Trophoblast cell (in vitro differentiated cells and primary cell): ENCODE measurements around the gene TMEM82.
A peak's percentile ranks its signal among the peaks of the same experiment; 100 is the strongest.

ENCODE experiments used
- DNase-seq, 2 donors: peaks; one replicate each; pipeline ENCODE4 v3.0.0-alpha.2; 2016
- H2AFZ ChIP-seq: 2 replicates; pipeline ENCODE4 v1.6.1; 2013; ENCODE audit warnings: low read length, moderate library complexity, mild to moderate bottlenecking; ENCODE audit not compliant: insufficient read depth, poor library complexity
- H2AK5ac ChIP-seq: 2 replicates; pipeline ENCODE4 v1.6.1; 2013; ENCODE audit warnings: mild to moderate bottlenecking, low read length
- H2BK120ac ChIP-seq: 2 replicates; pipeline ENCODE4 v1.6.1; 2013; ENCODE audit warnings: low read length, mild to moderate bottlenecking, moderate library complexity; ENCODE audit not compliant: insufficient read depth, poor library complexity
- H2BK12ac ChIP-seq: 2 replicates; pipeline ENCODE4 v1.6.1; 2013; ENCODE audit warnings: mild to moderate bottlenecking, low read length, moderate library complexity
- H2BK5ac ChIP-seq: 2 replicates; pipeline ENCODE4 v1.6.1; 2013; ENCODE audit warnings: low read length, low read depth, moderate library complexity, mild to moderate bottlenecking; ENCODE audit not compliant: poor library complexity
- H3K14ac ChIP-seq: 2 replicates; pipeline ENCODE4 v1.6.1; 2013; ENCODE audit warnings: mild to moderate bottlenecking, low read length
- H3K18ac ChIP-seq: 2 replicates; pipeline ENCODE4 v1.6.1; 2013; ENCODE audit warnings: mild to moderate bottlenecking, low read length
- H3K23ac ChIP-seq: 2 replicates; pipeline ENCODE4 v1.6.1; 2013; ENCODE audit warnings: low read length
- H3K27ac ChIP-seq: 2 replicates; pipeline ENCODE4 v1.5.1; 2013; ENCODE audit warnings: low read depth, mild to moderate bottlenecking, inconsistent platforms, low read length, moderate library complexity
- H3K27me3 ChIP-seq: 2 replicates; pipeline ENCODE4 v1.6.1; 2013; ENCODE audit warnings: inconsistent platforms, mild to moderate bottlenecking, low read length, moderate library complexity; ENCODE audit not compliant: insufficient read depth
- H3K36me3 ChIP-seq, 2 experiments: 1 replicate in 1 of 2; 2 replicates in 1 of 2; pipeline ENCODE4 v1.6.1; 2013; ENCODE audit warnings: low read length in 2 of 2, mild to moderate bottlenecking in 2 of 2, moderate library complexity in 1 of 2; ENCODE audit not compliant: insufficient read depth in 2 of 2, control insufficient read depth in 1 of 2
- H3K4ac ChIP-seq: 2 replicates; pipeline ENCODE4 v1.6.1; 2013; ENCODE audit warnings: low read depth, mild to moderate bottlenecking, low read length, moderate library complexity
- H3K4me1 ChIP-seq, 2 experiments: 1 replicate in 1 of 2; 2 replicates in 1 of 2; pipeline ENCODE4 v1.6.1; 2013; ENCODE audit warnings: low read length in 2 of 2, mild to moderate bottlenecking in 2 of 2, moderate library complexity in 1 of 2; ENCODE audit not compliant: insufficient read depth in 2 of 2, control insufficient read depth in 1 of 2
- H3K4me2 ChIP-seq: 2 replicates; pipeline ENCODE4 v1.6.1; 2013; ENCODE audit warnings: inconsistent platforms, mild to moderate bottlenecking, low read length, moderate library complexity
- H3K4me3 ChIP-seq: 2 replicates; pipeline ENCODE4 v1.5.1; 2013; ENCODE audit warnings: mild to moderate bottlenecking, low read depth, low read length, inconsistent platforms
- H3K79me1 ChIP-seq: one replicate; pipeline ENCODE4 v1.6.1; 2013; ENCODE audit warnings: low read length
- H3K79me2 ChIP-seq: 2 replicates; pipeline ENCODE4 v1.6.1; 2013; ENCODE audit warnings: low read length, mild to moderate bottlenecking; ENCODE audit not compliant: control insufficient read depth, insufficient read depth, poor library complexity
- H3K9ac ChIP-seq: 2 replicates; pipeline ENCODE4 v1.6.1; 2013; ENCODE audit warnings: mild to moderate bottlenecking, low read length
- H3K9me3 ChIP-seq: 2 replicates; pipeline ENCODE4 v1.6.1; 2013; ENCODE audit warnings: low read depth, mild to moderate bottlenecking, control low read depth, inconsistent platforms, low read length; ENCODE audit not compliant: insufficient read depth
- H4K12ac ChIP-seq: 2 replicates; pipeline ENCODE4 v1.6.1; 2013; ENCODE audit warnings: low read depth, mild to moderate bottlenecking, low read length, moderate library complexity
- H4K8ac ChIP-seq: 2 replicates; pipeline ENCODE4 v1.6.1; 2013; ENCODE audit warnings: low read depth, mild to moderate bottlenecking, low read length, moderate library complexity
- H4K91ac ChIP-seq: one replicate; pipeline ENCODE4 v1.6.1; 2013; ENCODE audit warnings: low read depth, mild to moderate bottlenecking, low read length, moderate library complexity
- WGBS: extraction: QIAGEN DNeasy Blood & Tissue Kit; methylation state at CpG from one replicate; pipeline ENCODE4 v1.1.7; 2013; ENCODE audit warnings: missing lambda C conversion rate; ENCODE audit not compliant: insufficient read length, insufficient coverage; ENCODE audit errors: extremely low coverage; 5-methylcytosine and 5-hydroxymethylcytosine counted together

TMEM82 gene

GRCh38 chr1:15751717-15752116 is 9.4 kb downstream of the TMEM82 start:
- H3K9ac ChIP-seq: no peak overlapping the region
- H3K4ac ChIP-seq: no peak overlapping the region
- peak overlapping the region; percentile 35 for H2BK12ac ChIP-seq
- no peak overlapping the region for H4K12ac ChIP-seq
- no peaks in the 10 kb centered on the region for H3K36me3 ChIP-seq
- H3K23ac ChIP-seq: no peak overlapping the region
- no peak overlapping the region for H3K4me3 ChIP-seq
- H3K4me1 ChIP-seq: peaks cover 15 to 23% of the 10 kb centered on the region in 2 experiments
- no CpG with 5 or more reads among the region's 10 CpGs for WGBS
- no peak overlapping the region for H2BK120ac ChIP-seq
- H3K4me2 ChIP-seq: no peak overlapping the region
- H3K14ac ChIP-seq: no peak overlapping the region
- no peak overlapping the region for H2BK5ac ChIP-seq
- H3K79me2 ChIP-seq: no peaks in the 10 kb centered on the region
- H3K18ac ChIP-seq: no peak overlapping the region
- H4K91ac ChIP-seq: peak overlapping the region; percentile 57
- H2AFZ ChIP-seq: no peak overlapping the region
- no peak overlapping the region for H4K8ac ChIP-seq
- peak; percentile 93 for DNase-seq
- no peaks in the 10 kb centered on the region for H3K9me3 ChIP-seq
- no peaks in the 10 kb centered on the region for H3K27me3 ChIP-seq
- H3K79me1 ChIP-seq: peaks cover 7% of the 10 kb centered on the region
- no peak overlapping the region for H3K27ac ChIP-seq
- H2AK5ac ChIP-seq: no peak overlapping the region

- Histone ChIP-seq H2BK120ac (no peak overlapping the region), H3K79me2 (peaks cover 5% of the 10 kb centered on the region), H3K4me3 (no peak overlapping the region), H3K23ac (no peak overlapping the region), H3K27ac (no peak overlapping the region), H3K9ac (no peak overlapping the region), H2AK5ac (no peak overlapping the region), H3K14ac (no peak overlapping the region), H4K8ac (no peak overlapping the region), H4K12ac (no peak overlapping the region), H3K9me3 (peaks cover 2% of the 10 kb centered on the region), H3K36me3 (no peaks in the 10 kb centered on the region), H2AFZ (no peak overlapping the region), H3K18ac (no peak overlapping the region), H3K27me3 (no peaks in the 10 kb centered on the region), H2BK5ac (no peak overlapping the region), H3K4ac (no peak overlapping the region), H3K4me1 (peaks cover 14 to 25% of the 10 kb centered on the region in 2 experiments), H4K91ac (no peak overlapping the region), H3K79me1 (peaks cover 17% of the 10 kb centered on the region), H3K4me2 (no peak overlapping the region), H2BK12ac (no peak overlapping the region)
- no CpG with 5 or more reads among the region's 10 CpGs for WGBS
- DNase-seq: no peak
These were observed 11.5 kb downstream of the TMEM82 start for GRCh38 chr1:15753776-15754175.

DNA sequence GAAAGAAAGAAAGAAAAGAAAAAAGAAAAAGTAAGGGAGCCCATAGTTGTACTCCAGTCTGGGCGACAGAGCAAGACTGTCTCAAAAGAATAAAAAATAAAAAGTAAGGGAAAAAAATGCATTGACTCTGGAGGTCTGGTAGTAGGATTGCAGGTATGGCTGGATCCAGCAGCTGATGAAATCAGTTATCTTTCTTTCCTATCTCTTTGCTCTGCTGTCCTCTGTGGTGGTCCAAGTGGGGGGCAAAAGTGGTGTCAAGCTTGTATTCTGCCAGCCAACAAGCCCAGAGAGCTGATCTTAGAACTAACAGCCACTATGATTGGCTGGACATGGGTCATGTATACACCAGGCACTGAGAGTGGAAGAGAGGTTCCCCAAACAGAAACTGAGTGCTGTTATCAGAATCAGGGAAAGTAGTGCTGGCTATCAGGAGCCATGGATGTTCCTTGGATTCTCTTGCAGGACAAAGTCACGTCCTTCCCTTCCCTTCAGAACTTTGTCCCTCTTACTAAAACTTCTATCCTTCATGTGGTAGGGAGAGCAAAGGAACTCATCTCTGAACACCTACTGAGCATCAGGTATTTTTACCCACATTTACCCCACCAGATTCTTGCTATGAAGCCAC is 12.8 kb downstream of the TMEM82 start:
- H3K4me1 ChIP-seq: peaks cover 4 to 16% of the 10 kb centered on the region in 2 experiments
- H2BK12ac ChIP-seq: no peak overlapping the region
- H3K14ac ChIP-seq: no peak overlapping the region
- peaks cover 21% of the 10 kb centered on the region for H3K79me1 ChIP-seq
- peaks cover 2% of the 10 kb centered on the region for H3K9me3 ChIP-seq
- no peak overlapping the region for H3K23ac ChIP-seq
- H2BK120ac ChIP-seq: no peak overlapping the region
- no peak overlapping the region for H2AFZ ChIP-seq
- no peak overlapping the region for H3K4me3 ChIP-seq
- no CpG with 5 or more reads among the region's 2 CpGs for WGBS
- H3K79me2 ChIP-seq: peaks cover 14% of the 10 kb centered on the region
- no peak overlapping the region for H4K8ac ChIP-seq
- H2BK5ac ChIP-seq: no peak overlapping the region
- H3K4me2 ChIP-seq: no peak overlapping the region
- no peak overlapping the region for H4K91ac ChIP-seq
- H3K36me3 ChIP-seq: no peaks in the 10 kb centered on the region
- DNase-seq: no peak
- H3K4ac ChIP-seq: no peak overlapping the region
- no peak overlapping the region for H3K9ac ChIP-seq
- H3K27ac ChIP-seq: no peak overlapping the region
- no peak overlapping the region for H4K12ac ChIP-seq
- no peak overlapping the region for H2AK5ac ChIP-seq
- H3K18ac ChIP-seq: no peak overlapping the region
- no peaks in the 10 kb centered on the region for H3K27me3 ChIP-seq

GRCh38 chr1:15755646-15756040 is 13.3 kb downstream of the TMEM82 start:
- peak overlapping the region; percentile 19 for H2AK5ac ChIP-seq
- WGBS: no CpG with 5 or more reads among the region's 4 CpGs
- H3K27me3 ChIP-seq: no peaks in the 10 kb centered on the region
- no peak overlapping the region for H3K4me2 ChIP-seq
- peaks cover 2% of the 10 kb centered on the region for H3K9me3 ChIP-seq
- H3K79me1 ChIP-seq: peaks cover 23% of the 10 kb centered on the region
- no peak overlapping the region for H3K4me3 ChIP-seq
- H4K8ac ChIP-seq: no peak overlapping the region
- H3K23ac ChIP-seq: no peak overlapping the region
- no peak overlapping the region for H2BK5ac ChIP-seq
- H2BK12ac ChIP-seq: no peak overlapping the region
- H3K79me2 ChIP-seq: peaks cover 15% of the 10 kb centered on the region
- no peak overlapping the region for H3K9ac ChIP-seq
- H3K14ac ChIP-seq: no peak overlapping the region
- no peak overlapping the region for H4K12ac ChIP-seq
- H2BK120ac ChIP-seq: no peak overlapping the region
- no peaks in the 10 kb centered on the region for H3K36me3 ChIP-seq
- H4K91ac ChIP-seq: no peak overlapping the region
- H3K18ac ChIP-seq: no peak overlapping the region
- no peak overlapping the region for H3K27ac ChIP-seq
- DNase-seq: no peak
- no peak overlapping the region for H3K4ac ChIP-seq
- peaks cover 4 to 18% of the 10 kb centered on the region in 2 experiments for H3K4me1 ChIP-seq
- no peak overlapping the region for H2AFZ ChIP-seq
